Lower leg skin (tissue), 3 donors: ENCODE measurements around the gene BICRA.

Source experiments
- POLR2A ChIP-seq, 2 donors: fragments of 450-650 bp; IDR thresholded peaks; one replicate each; pipeline ENCODE4 v1.6.1; 2016 to 2017; ENCODE audit warnings: antibody characterized with exemption in 2 of 2, mild to moderate bottlenecking in 1 of 2, moderate library complexity in 1 of 2
- TF ChIP-seq, protein P1 (sequence below), 3 donors: fragments of 450-650 bp; IDR thresholded peaks; one replicate each; pipeline ENCODE4 v1.5.1; 2016; ENCODE audit warnings: antibody characterized with exemption in 3 of 3, mild to moderate bottlenecking in 3 of 3, moderate library complexity in 2 of 3

DNA sequence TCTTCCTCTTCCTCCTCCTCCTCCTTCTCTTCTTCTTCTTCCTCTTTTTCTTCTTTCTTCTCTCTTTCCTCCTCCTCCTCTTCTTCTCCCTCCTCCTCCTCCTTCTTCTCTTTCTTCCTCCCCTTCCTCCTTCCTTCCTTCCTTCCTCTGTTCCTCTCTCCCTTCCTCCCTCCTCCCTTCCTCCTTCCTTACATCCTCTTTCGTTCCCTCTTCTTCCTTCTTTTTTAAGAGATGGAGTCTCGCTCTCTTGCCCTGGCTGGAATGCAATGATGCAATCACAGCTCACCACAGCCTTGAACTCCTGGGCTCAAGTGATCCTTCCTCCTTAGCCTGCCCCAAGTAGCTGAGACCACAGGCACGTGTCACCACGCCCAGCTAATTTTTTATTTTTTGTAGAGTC is 117.5 kb downstream of the BICRA start:
- no peak for TF ChIP-seq POLR2A (IDR thresholded peaks at IDR 0.05)
- TF ChIP-seq, protein P1, sequence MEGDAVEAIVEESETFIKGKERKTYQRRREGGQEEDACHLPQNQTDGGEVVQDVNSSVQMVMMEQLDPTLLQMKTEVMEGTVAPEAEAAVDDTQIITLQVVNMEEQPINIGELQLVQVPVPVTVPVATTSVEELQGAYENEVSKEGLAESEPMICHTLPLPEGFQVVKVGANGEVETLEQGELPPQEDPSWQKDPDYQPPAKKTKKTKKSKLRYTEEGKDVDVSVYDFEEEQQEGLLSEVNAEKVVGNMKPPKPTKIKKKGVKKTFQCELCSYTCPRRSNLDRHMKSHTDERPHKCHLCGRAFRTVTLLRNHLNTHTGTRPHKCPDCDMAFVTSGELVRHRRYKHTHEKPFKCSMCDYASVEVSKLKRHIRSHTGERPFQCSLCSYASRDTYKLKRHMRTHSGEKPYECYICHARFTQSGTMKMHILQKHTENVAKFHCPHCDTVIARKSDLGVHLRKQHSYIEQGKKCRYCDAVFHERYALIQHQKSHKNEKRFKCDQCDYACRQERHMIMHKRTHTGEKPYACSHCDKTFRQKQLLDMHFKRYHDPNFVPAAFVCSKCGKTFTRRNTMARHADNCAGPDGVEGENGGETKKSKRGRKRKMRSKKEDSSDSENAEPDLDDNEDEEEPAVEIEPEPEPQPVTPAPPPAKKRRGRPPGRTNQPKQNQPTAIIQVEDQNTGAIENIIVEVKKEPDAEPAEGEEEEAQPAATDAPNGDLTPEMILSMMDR (IDR thresholded peaks at IDR 0.05) = no peak
